Thoracic aorta (tissue), 2 donors: ENCODE data around the gene C12orf54. TPM values are rescaled to one million over a fixed set of nuclear protein-coding genes. Genes with fewer than 3 reads are reported as not detected.
"Not testable (repeated sequence)": the region's sequence is repeated elsewhere in the genome, so short reads cannot be mapped to it uniquely, and the experiment has no call there.

Source experiments
- ATAC-seq: fragments of 150-250 bp; one replicate; pipeline ENCODE4 v1.8.0; 2017; ENCODE audit warnings: low read depth; ENCODE audit not compliant: insufficient number of reproducible peaks, low FRiP score
- DNase-seq: peaks from one replicate; pipeline ENCODE4 v3.0.0-alpha.2; 2020; ENCODE audit warnings: low spot score
- H3K27ac ChIP-seq, 2 donors: fragments of 200-600 bp; sonication (generic); 1 replicate in 1 of 2; 2 replicates in 1 of 2; pipeline ENCODE4 v1.5.1; 2016; ENCODE audit warnings: mild to moderate bottlenecking in 2 of 2, moderate library complexity in 2 of 2
- H3K27me3 ChIP-seq: fragments of 200-600 bp; sonication (generic); replicated peaks from 2 replicates; pipeline ENCODE4 v1.6.0; 2016; ENCODE audit warnings: mild to moderate bottlenecking; ENCODE audit not compliant: insufficient read depth
- H3K36me3 ChIP-seq: fragments of 200-600 bp; sonication (generic); one replicate; pipeline ENCODE4 v1.5.1; 2016
- H3K4me1 ChIP-seq, 2 donors: fragments of 200-600 bp; sonication (generic); 1 replicate in 1 of 2; 2 replicates in 1 of 2; pipeline versions ENCODE4 v1.5.1 to v1.6.0; 2016; ENCODE audit warnings: low read depth in 2 of 2, mild to moderate bottlenecking in 1 of 2; ENCODE audit not compliant: control insufficient read depth in 1 of 2
- H3K4me3 ChIP-seq: fragments of 200-600 bp; sonication (generic); 2 replicates; pipeline ENCODE4 v1.5.1; 2016; ENCODE audit warnings: mild to moderate bottlenecking
- H3K9me3 ChIP-seq: fragments of 200-600 bp; sonication (generic); 2 replicates; pipeline ENCODE4 v1.5.1; 2016
- CTCF ChIP-seq: fragments of 200-600 bp; sonication (generic); IDR thresholded peaks from one replicate; pipeline ENCODE4 v1.5.1; 2019; ENCODE audit warnings: antibody characterized with exemption
- total RNA-seq, 2 donors: library from RNA; depleted of rRNA; stranded (reverse); fragments of >200 nt; gene quantifications; one replicate each; pipeline versions ENCODE4 v1.1.0 to v1.2.3, GENCODE V29; 2016

The C12orf54 gene
- total RNA-seq, 2 donors from 2014 or later = not detected

- Histone ChIP-seq H3K9me3 (no peaks in the 10 kb centered on the region), H3K4me1 (no peaks in the 10 kb centered on the region), H3K4me3 (no peak overlapping the region), H3K36me3 (no peaks in the 10 kb centered on the region), H3K27me3 (no peaks in the 10 kb centered on the region), H3K27ac (no peak overlapping the region)
- TF ChIP-seq CTCF = no peak
- DNase-seq (no peak), ATAC-seq (no peak)
Measured at GRCh38 chr12:48486261-48486660, 4.0 kb downstream of the C12orf54 start.

- H3K36me3 ChIP-seq = no peaks in the 10 kb centered on the region
- H3K4me3 ChIP-seq = no peak overlapping the region
- no peaks in the 10 kb centered on the region for H3K9me3 ChIP-seq
- DNase-seq (no peak), ATAC-seq (no peak)
- H3K27ac ChIP-seq = no peak overlapping the region
- H3K27me3 ChIP-seq = no peaks in the 10 kb centered on the region
- no peak for TF ChIP-seq CTCF
- H3K4me1 ChIP-seq = no peaks in the 10 kb centered on the region
Measured at GRCh38 chr12:48486679-48487078, 4.4 kb downstream of the C12orf54 start.

- ATAC-seq (no peak), DNase-seq (no peak)
- Histone ChIP-seq H3K9me3 (no peaks in the 10 kb centered on the region), H3K4me1 (no peaks in the 10 kb centered on the region), H3K27me3 (no peaks in the 10 kb centered on the region), H3K27ac (no peak overlapping the region), H3K4me3 (no peak overlapping the region), H3K36me3 (no peaks in the 10 kb centered on the region)
- TF ChIP-seq CTCF = no peak
Measured at GRCh38 chr12:48489012-48489411, 6.7 kb downstream of the C12orf54 start.

- ATAC-seq, DNase-seq, H3K27ac ChIP-seq, H3K27me3 ChIP-seq, H3K36me3 ChIP-seq, H3K4me1 ChIP-seq, H3K4me3 ChIP-seq, H3K9me3 ChIP-seq: not testable (repeated sequence)
Measured at GRCh38 chr12:48489456-48489855, 7.2 kb downstream of the C12orf54 start.

GRCh38 chr12:48500281-48500680 lies 18.0 kb downstream of the C12orf54 start:
- not testable (repeated sequence) for ATAC-seq, H3K27me3 ChIP-seq, H3K4me3 ChIP-seq, H3K4me1 ChIP-seq, H3K36me3 ChIP-seq, H3K9me3 ChIP-seq, DNase-seq, H3K27ac ChIP-seq

GRCh38 chr12:48506836-48507235 lies 24.5 kb downstream of the C12orf54 start:
- H3K27ac ChIP-seq, H3K27me3 ChIP-seq, DNase-seq, H3K36me3 ChIP-seq, ATAC-seq, H3K4me1 ChIP-seq, H3K9me3 ChIP-seq, H3K4me3 ChIP-seq: not testable (repeated sequence)

- Histone ChIP-seq H3K36me3 (no peaks in the 10 kb centered on the region), H3K4me1 (no peaks in the 10 kb centered on the region), H3K27me3 (no peaks in the 10 kb centered on the region), H3K27ac (no peak overlapping the region), H3K4me3 (no peak overlapping the region), H3K9me3 (no peaks in the 10 kb centered on the region)
- ATAC-seq = no peak
- TF ChIP-seq CTCF = no peak
- DNase-seq = no peak
Measured at GRCh38 chr12:48508987-48509386, 26.7 kb downstream of the C12orf54 start.
